NCI-H1436 treated with DMSO at 0.1 percent for 48 hours (cell line): ENCODE data around the gene PPM1A.
"Not testable (repeated sequence)": the region's sequence is repeated elsewhere in the genome, so short reads cannot be mapped to it uniquely, and the experiment has no call there.

Experiments used
- DNase-seq: peaks from one replicate; lab custom pipeline; 2025; lab: John Stamatoyannopoulos, UW

The PPM1A gene

DNA sequence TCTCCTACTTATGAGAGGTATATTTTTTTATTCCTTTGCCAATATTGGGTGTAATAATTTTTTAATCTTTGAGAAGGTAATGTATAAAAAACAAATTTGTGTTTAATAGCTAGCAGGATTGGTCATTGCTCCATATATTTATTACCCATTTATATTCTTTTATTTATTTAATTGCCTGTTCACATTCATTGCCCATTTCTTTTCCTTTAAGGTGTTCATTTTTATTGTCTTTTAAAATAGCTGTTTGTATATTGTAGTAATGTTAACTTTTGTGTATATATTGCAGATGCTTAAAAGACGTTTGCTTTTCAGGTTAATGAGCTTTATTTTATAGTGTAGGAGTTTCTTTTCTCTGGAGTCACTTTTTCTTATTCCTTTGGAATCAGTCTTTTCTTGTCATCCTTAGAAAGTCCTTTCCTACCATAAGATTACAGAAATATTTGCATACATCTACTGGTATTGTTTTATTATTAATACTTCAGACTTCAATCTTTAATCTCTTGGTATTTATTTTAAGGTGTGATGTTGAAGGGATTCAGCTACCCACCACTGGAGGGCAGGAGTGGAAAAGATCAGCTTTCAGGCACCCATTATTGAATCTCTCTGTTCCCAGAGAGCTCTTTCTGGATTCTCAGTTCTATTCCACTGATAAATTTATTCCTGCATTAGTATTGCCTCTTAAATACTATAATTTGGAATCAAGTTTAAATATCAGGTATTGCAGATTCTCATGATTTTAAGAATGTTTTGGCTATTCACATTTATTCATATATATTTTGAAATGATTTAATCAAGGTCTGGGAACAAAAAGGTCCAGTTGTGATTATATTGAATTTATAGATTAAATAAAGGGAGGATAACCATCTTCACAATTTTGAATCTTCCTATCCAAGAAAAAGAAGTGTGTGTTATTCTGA lies 17.3 kb downstream of the PPM1A start:
- DNase-seq = no peak

DNA sequence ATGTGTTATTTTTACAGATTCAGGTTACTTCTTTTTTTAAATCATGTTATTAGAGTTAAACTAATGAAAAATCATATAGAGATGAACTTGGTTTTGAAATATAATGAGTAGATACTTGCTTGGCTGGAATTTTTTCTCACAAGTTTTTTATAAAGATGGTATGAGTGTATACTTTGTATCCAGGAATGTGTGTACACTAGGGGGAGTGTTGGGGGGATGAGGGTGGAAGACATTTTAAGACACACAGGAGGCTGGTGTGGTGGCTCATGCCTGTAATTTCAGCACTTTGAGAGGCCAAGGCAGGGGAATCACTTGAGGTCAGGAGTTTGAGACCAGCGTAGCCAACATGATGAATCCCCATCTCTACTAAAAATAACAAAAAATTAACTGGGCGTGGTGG lies 23.2 kb downstream of the PPM1A start:
- no peak for DNase-seq

DNA sequence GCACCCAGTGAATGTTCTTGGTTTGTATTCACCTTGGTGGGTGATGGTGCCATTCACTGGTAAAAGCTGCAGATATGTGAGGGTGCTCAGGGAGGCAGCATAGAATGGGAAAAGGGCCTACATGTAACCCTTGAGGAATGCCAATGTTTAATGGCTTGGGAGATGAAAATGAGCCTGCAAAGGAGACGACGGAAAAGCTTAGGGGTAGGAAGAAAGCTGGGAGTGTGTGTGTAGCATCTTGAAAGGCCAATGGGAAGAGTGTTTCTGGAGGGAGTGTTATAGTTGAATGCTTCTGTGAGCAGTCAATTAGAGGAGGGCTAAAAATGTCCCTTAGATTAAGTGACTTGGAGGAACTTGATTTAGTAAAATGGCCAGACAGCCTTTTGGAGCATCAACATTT lies 24.9 kb downstream of the PPM1A start:
- no peak for DNase-seq

DNA sequence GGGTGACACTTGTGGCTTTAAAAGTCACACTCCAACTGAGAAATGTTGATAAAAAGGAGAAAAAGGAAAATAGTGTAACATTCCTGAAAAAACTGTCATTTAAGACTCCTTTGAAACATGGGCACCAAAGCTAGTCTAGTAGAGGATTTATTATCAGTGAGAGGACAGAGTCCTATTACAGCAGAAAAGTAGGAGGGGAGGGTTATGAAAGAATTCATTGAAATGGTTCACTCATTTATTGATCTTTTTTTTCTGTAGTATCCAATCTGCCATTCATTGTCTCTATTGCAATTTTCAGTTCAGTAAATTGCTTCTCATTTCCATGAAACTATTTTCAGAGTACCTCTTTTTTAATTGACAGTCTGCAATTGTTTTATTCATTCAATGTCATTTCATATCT lies 25.4 kb downstream of the PPM1A start:
- no peak for DNase-seq

DNA sequence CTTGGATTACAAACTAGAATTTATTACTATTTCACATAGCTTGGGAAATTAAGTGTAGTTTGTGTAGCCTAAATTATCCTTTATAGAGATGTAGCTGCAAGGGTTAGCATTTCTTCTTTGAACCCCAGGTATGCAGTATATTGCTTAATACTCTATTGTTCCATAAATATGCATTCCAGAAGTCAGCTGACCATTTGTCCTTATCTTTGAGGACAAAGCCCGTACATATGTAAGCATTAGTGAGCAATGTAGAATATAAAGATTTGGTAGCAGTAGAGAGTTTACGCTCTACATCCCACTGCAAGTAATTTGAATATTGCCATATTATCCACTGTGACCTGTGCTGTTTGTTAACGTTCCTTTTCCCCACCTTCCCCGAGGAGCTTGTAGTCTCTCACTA lies 26.9 kb downstream of the PPM1A start:
- DNase-seq = no peak

DNA sequence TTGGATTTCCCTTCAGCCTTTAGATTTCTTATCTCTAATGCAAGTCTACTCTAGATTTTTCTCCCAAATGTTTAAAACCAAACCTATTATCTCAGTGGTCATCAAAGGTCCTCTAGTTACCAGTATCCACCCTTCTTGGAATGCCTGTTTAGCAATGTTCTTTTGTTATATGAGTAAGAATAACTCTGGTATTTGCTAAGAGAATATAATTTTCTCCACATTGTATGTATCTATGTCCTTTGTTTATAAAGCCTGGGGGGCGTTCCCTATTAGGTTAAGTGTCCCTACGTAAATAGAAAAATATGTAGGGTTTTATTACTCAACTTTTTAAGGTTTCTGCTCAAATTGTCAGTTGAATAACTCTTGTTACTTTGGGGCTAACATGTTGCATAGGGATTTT lies 27.3 kb downstream of the PPM1A start:
- no peak for DNase-seq

DNA sequence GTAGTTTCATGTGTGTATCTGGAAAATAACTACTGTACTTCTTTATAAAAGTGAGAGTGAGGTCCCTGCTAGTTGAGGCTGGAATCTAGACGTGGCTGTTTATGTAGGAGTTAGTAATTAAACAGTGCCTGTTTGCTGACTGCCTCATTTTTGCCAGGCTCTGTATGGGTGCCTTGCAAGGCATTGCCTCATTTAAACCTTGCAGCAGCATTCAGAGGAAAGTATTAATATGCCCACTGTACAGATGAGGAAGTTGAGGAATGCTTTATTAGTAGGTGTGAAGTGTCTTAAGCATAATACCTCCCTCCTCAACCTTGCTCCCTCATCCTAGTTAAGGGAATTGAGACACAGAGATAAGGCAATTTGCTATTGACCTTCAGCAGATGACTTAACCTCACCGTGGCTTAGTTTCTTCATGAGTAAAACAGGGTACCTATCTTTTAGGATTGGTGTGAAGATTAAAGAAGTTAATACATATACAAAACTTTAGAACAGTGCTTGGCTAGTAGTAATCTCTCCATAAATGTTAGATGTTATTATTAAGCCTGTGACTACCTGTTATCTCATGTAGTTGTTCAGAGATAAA lies 28.7 kb downstream of the PPM1A start:
- no peak for DNase-seq

DNA sequence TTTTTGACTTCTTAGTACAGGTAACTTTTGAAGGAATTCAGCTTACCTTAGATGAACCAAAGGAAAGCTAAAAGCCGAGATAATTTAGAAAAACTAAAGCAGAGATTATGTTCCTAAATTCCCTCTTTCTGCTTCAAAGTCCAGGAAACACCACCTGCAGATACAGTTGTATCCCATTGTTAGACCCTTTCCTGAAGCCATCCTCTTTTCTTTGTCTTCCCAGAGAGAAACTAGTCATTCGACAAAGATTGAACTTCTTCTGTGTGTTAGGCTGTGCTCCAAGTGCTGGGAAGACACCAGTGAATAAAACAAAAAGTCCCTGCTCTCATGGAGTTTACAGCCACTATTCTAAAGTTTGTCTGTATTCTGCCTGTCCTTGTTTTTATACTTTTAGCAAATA lies 29.3 kb downstream of the PPM1A start:
- DNase-seq = no peak

DNA sequence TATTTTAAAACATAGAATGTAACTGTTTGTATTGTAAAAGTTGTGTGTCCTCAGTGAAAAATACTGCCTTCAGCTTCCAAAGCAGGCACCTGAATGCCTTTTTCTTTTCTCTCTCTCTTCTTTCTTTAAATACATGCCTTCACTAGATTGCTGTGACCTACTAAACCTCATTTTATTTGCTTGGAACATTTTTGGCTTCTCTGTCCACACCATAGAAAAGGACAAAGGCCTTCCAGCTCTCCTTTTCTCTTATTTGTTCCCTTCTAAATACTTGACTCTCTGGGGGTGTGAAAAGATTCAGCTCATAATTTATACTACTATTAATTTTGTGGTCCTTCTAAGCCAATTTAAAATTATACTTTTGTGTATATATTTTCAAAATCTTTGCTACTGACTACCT lies 38.4 kb downstream of the PPM1A start:
- no peak for DNase-seq

DNA sequence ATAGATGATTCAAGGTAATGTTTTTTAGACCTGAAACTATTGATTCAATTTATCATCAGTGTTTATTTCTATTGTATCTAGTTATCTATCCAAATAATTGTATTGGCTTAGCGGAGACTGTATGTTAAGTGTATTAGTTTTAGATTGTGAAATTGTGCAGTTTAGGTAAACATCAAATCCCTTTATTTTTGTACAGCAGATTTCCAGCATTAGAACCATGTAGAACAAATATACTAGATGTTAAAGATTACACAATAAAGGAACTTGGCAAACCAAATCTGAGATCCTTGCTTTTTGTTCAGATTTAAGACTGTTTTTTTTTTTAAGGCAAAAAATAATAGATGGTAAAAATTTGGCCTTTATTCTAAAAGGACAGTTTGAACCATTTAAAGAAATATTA lies 39.3 kb downstream of the PPM1A start:
- DNase-seq = no peak

DNA sequence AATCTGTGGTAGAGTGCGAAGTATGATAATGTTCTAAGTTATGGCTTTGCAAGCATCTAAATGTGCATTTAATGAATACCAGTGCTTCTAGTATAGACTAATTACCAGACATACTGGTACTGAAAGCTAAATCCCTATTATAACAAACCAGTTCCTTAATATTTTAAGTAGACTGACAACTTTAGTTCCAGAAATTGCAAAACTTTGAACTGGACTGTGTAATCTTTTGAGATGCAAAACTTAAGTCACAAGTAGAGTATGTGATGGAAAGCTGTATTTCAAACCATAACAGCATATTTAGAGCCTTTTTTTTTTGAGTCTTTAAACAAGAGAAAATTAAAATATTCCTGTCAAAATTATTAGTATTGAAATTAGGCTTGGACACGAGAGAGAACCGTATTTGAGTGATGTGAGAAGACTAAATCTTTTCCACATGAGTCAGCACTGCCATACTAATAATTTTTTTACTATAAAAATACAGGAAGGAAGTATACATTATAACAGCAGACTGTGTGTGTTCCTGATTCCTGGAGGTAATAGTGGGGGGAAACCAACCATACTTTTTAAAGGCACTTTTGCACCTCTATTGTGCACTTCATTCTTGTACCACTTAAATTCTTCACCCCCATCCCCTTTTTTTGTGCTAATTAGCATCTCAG lies 45.5 kb downstream of the PPM1A start:
- no peak for DNase-seq

DNA sequence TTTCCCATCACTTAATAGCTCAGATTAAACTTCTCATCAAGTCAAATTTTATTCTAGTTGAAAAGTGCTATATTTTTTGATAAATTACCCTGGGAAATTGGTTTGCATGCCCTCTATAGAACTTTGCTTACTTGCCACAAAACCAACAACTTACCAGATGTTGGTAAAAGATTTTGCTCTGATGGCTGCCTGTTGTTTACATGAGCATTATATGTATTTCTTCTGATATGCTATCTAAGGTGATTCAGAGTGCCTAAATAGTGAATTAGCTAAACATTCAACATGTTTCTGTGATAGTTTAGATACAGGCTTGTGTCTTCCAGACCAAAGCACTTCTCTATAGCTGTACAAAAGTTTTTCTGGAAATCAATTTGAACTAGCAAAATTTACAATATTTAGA lies 51.0 kb downstream of the PPM1A start:
- no peak for DNase-seq

DNA sequence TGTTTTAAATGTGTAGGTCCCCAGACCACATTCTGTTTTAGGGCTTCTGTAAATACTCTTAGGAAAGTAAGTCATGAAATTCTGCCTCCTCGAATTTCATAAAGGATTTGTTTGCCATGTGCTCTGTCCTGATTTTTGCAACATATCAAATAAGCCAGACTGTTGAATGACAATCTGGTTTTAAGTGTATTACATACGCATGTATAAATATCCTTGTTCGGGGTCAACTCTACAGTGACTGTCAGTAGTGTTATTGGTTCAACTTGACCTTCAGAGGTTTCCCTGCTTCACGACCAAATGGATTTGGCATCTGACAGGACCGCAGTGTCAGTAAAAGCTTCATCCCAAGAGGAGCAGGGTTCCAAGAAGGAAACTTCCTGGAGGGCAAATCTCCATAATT lies 52.7 kb downstream of the PPM1A start:
- DNase-seq = no peak

DNA sequence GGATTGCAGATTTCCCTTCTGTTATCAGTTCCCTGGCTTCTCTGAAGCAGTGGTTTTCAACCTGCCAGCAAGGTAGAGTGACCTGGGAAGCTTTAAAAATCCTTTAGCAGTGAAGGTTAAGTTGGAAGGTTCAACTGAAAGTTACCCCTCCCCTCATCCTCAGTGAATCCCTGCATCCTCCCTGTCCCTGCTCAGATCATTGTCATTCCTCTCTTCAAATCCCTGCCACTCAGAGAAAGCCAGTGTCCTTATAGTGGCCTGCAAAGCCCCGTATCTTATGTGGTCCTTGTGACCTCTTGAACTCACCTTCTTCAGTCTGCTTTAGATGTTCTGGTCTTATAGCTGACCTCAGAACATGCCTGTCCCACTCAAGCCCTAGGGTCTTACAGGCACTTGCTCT lies 53.6 kb downstream of the PPM1A start:
- no peak for DNase-seq

DNA sequence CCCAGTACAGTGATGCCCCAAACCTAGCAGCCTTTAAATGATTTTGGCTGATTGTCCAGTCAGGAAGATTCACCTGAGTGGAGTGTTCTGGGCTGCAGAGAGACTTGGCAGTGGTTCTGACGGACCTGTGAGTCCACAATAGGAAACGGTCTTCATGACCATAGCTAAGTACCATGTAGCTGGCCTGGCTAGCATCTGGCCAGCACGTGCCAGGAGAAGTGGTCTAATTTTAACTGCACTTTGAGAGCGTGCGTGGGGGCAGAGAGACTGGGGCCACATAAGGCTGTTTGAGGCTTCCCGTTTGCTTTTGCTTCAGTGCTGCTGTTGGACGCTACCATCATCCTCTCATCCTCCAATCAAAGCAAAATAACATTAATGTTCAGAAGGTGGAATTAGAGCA lies 54.7 kb downstream of the PPM1A start:
- DNase-seq = no peak

DNA sequence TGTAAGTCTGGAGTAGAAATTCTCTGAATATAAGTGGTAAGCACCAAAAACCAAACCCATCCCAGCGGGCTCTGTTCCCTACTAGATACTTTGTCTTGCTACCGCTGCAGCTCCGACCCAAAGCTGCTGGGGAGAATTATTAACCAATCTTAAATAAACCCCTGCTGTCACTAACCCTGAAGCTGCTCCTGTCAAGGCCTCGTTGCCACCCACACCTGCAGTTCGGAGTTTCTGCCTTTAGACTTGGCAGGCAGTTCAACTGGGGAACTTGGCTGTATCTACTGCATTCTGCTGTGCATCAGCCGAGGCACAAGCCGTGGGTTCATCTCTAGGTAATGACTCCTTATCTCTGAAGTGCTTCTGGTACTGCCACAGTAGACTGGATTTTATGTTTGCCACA lies 55.5 kb downstream of the PPM1A start:
- DNase-seq = no peak

DNA sequence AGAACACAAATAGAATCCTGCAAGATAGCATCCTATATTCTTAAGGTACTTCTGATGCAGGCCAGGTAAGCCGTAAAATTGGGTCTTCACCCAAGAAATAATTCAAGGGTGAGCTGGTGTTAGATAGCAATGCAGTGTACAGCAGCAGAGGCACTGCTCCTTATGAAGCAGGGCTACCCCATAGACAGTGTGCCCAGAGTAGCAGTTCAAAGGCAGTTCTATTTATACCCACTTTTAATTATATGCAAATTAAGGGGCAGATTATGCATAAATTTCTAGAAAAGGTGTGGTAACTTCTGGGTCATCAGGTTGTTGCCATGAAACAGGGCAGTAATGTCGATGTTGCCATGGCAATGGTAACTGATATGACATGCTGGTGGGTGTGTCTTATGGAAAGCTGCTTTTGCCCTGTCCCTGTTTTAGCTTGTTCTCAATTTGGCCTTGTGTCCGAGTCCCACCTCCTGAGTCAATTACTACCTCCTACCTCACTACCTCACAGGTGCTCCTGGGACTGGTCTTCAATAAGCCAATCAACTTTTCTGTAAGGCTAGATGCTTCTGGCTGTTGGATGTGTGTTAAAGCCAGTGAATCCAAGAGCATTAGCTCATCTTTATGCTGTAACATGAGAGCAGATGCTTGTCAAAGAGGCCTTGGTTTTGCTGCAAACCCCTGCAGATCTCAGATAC lies 61.0 kb downstream of the PPM1A start:
- peak; percentile 17 for DNase-seq

DNA sequence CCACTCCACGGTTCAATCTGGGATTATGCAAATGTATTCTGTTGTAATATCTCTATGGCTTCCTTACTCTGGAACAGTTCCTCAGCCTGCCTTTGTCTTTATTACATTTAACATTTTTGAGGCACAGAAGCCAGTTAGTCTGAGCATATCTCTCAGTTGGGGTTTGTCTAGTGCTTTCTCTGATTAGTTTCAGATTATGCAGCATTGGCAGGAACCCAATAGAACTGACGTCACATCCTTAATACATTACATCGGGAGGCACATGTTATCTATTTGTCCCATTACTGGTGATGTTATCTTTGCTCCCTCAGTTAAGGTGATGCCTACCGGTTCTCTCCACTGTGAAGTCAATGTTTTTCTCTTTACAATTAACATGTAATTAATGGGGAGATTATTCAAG lies 62.4 kb downstream of the PPM1A start:
- DNase-seq = no peak

DNA sequence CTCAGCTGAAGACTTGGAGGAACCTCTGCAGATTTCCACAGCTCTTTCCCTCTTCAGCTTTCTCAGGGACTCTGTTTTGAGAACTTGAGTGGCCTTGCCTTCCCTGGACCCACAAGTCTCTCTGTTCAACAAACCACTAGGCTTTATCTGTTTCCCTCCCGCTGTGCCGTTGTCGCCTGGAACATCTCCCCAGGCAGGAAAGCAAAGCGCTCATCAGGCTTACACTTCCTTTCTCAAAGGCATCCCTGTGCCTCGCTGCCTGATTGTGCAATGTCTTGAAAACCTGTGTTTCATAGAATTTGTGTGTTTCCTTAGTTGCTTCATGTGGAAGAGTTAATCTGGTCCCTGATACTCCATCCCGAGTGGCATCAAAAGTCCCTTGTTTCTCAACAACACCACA lies 64.1 kb downstream of the PPM1A start:
- DNase-seq = no peak

DNA sequence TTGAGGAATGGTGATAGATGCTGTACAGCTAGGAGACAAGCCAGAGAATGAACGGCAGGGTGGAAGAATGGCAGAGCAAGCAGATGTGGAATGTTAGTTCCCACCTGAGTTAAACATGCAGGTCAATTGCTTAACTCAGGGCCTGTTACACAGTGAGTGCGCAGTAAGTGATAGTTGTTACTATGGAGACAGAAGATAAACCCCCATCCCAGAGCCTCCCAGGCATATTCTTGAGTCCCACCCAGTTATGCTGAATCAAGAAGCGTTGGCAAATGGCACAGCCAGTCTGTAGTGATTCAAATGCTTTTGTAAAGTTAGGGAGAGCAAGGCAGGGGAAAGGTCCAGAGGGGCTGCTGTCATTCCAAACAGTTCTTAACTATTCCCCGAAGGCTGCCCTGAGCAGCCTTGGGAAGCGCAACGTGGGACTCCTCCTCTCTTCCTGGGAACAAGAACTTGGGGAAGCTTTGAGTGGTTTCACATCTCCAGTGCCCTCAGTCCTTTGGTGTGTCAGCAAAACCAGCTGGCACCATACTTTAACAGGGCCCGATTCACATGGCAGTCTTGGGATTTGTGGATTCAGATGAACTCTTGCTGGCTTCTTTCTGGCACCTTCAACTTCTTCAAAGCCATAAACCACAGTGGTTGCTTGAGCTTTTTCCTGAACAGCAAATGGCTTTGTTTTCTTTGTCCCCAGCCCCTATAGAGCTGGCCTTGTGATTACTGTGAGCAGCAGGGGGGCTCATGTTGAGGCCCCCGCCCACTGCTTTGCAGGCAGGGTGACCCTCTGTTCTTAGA lies 66.4 kb downstream of the PPM1A start:
- no peak for DNase-seq

DNA sequence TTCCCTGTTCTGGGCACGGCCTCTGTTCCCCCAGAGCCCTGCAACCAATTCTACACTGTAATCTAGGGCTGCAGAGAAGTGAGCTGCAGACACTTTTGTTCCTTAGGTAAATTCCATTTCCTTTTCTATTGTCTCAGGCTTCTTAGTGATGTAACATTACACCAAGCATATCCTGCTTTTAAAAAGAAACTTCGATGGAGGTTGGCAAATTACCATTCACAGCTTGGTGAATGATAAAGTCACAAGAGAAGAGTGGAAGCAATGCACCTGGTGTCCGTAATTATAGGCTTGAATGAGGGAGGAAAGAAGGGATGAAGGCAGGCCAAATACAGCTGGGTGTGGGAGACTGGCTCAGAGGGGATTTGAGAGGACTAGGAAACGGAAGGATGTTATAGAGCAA lies 68.6 kb downstream of the PPM1A start:
- DNase-seq = peak; percentile 80

DNA sequence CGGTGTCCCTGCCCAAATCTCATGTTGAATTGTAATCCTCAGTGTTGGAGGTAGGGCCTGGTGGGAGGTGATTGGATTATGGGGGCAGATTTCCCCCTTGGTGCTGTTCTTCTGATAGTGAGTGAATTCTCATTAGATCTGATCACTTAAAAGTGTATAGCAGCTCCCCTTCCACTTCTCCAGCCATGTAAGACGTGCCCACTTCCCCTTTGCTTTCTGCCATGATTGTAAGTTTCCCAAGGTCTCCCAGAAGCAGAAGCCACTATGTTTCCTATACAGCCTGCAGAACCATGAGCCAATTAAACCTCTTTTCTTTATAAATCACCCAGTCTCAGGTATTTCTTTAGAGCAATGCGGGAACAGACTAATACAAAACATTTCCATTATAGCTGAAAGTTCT lies 71.8 kb downstream of the PPM1A start:
- DNase-seq = not testable (repeated sequence)
